DOHH2 (cell line): ENCODE data around the gene SP9.

ENCODE experiments used
- H3F3A ChIP-seq: fragments of 200-600 bp; sonication (generic), shearing (Covaris generic); 2 replicates; pipeline ENCODE4 v1.6.0; 2016; ENCODE audit warnings: antibody characterized with exemption, mild to moderate bottlenecking; ENCODE audit not compliant: control insufficient read depth, insufficient read depth
- H3K27ac ChIP-seq: fragments of 200-600 bp; sonication (generic); 2 replicates; pipeline ENCODE4 v1.5.1; 2014; ENCODE audit warnings: low read depth, mild to moderate bottlenecking, low read length, moderate library complexity
- H3K27me3 ChIP-seq: fragments of 200-600 bp; sonication (generic); 2 replicates; pipeline ENCODE4 v1.6.1; 2014; ENCODE audit warnings: mild to moderate bottlenecking, low read length, mixed read lengths; ENCODE audit not compliant: control insufficient read depth
- H3K36me3 ChIP-seq: fragments of 200-600 bp; sonication (generic); 2 replicates; pipeline ENCODE4 v1.6.1; 2014; ENCODE audit warnings: mild to moderate bottlenecking, low read length, moderate library complexity, mixed read lengths; ENCODE audit not compliant: control insufficient read depth
- H3K4me1 ChIP-seq: fragments of 200-600 bp; sonication (generic); 2 replicates; pipeline ENCODE4 v1.6.1; 2014; ENCODE audit warnings: mild to moderate bottlenecking, low read length, mixed read lengths; ENCODE audit not compliant: control insufficient read depth
- H3K4me2 ChIP-seq: fragments of 200-600 bp; sonication (generic); 2 replicates; pipeline ENCODE4 v1.6.0; 2014; ENCODE audit warnings: mild to moderate bottlenecking, low read length, moderate library complexity
- H3K4me3 ChIP-seq: fragments of 200-600 bp; sonication (generic); 2 replicates; pipeline ENCODE4 v1.5.1; 2014; ENCODE audit warnings: mild to moderate bottlenecking, low read length, mixed read lengths
- H3K79me2 ChIP-seq: fragments of 200-600 bp; sonication (generic); 2 replicates; pipeline ENCODE4 v1.6.1; 2014; ENCODE audit warnings: mild to moderate bottlenecking, low read length, mixed read lengths; ENCODE audit not compliant: control insufficient read depth
- H3K9me2 ChIP-seq: fragments of 200-600 bp; sonication (generic); replicated peaks from 2 replicates; pipeline ENCODE4 v1.6.1; 2014; ENCODE audit warnings: mild to moderate bottlenecking, low read length, mixed read lengths; ENCODE audit not compliant: control insufficient read depth
- H3K9me3 ChIP-seq: fragments of 200-600 bp; sonication (generic); 2 replicates; pipeline ENCODE4 v1.6.1; 2014; ENCODE audit warnings: antibody characterized with exemption, low read length, mixed read lengths; ENCODE audit not compliant: control insufficient read depth, insufficient read depth
- H4K20me1 ChIP-seq: fragments of 200-600 bp; sonication (generic); 2 replicates; pipeline ENCODE4 v1.6.0; 2014; ENCODE audit warnings: low read depth, mild to moderate bottlenecking, antibody characterized with exemption, low read length, moderate library complexity; ENCODE audit not compliant: control insufficient read depth, insufficient read depth
- EZH2phosphoT487 ChIP-seq: fragments of 200-600 bp; sonication (generic); IDR thresholded peaks from 2 replicates; pipeline ENCODE4 v1.6.1; 2017; ENCODE audit warnings: borderline replicate concordance, mild to moderate bottlenecking, antibody characterized with exemption, low read length, moderate library complexity, mixed read lengths
- TF ChIP-seq, protein P1 (sequence below): fragments of 200-600 bp; sonication (generic); IDR thresholded peaks from one replicate; pipeline ENCODE4 v1.5.1; 2014; ENCODE audit warnings: antibody characterized with exemption, mild to moderate bottlenecking, low read depth, low read length; ENCODE audit not compliant: poor library complexity, severe bottlenecking

SP9 gene

DNA sequence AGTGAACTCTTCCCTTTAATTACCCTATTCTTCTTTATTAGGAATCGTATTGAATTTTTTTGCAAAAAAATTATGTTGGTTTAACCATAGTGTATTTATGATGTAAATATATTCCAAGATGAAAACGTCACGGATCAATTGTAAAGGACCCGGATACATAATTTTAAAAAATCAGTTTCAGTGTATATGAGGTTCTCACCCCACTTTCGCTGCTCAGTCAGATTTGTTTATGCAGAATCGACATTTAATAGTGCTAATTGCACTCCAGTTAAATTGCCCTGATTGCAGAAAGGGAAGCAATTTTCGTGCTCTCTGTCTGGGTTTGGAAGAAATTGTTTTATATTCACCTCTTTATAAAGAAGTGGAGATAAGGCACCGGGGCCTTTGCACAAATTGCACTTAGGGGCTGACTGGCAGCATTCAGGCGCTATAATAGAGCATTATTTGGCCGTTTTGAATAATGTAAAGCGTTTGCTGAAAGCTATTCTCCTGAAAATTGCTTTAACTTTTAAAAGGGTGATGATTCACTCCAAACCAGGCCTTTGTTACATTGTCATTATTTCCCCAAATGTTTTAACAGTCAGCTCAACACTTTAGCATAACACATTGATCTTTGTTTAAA lies 3.0 kb upstream of the SP9 start:
- H4K20me1 ChIP-seq, result no peaks in the 10 kb centered on the region
- no peaks in the 10 kb centered on the region for H3K9me3 ChIP-seq
- H3K4me1 ChIP-seq, result peaks cover 32% of the 10 kb centered on the region
- peak overlapping the region; percentile 52; the same call in 1 of the 2 replicates for H3K4me2 ChIP-seq
- peaks cover 6% of the 10 kb centered on the region for H3F3A ChIP-seq
- no peaks in the 10 kb centered on the region for H3K36me3 ChIP-seq
- TF ChIP-seq, protein P1, sequence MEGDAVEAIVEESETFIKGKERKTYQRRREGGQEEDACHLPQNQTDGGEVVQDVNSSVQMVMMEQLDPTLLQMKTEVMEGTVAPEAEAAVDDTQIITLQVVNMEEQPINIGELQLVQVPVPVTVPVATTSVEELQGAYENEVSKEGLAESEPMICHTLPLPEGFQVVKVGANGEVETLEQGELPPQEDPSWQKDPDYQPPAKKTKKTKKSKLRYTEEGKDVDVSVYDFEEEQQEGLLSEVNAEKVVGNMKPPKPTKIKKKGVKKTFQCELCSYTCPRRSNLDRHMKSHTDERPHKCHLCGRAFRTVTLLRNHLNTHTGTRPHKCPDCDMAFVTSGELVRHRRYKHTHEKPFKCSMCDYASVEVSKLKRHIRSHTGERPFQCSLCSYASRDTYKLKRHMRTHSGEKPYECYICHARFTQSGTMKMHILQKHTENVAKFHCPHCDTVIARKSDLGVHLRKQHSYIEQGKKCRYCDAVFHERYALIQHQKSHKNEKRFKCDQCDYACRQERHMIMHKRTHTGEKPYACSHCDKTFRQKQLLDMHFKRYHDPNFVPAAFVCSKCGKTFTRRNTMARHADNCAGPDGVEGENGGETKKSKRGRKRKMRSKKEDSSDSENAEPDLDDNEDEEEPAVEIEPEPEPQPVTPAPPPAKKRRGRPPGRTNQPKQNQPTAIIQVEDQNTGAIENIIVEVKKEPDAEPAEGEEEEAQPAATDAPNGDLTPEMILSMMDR, result no peak
- TF ChIP-seq EZH2phosphoT487, result no peak
- H3K27ac ChIP-seq, result no peak overlapping the region
- peaks cover 82% of the 10 kb centered on the region for H3K27me3 ChIP-seq
- no peaks in the 10 kb centered on the region for H3K9me2 ChIP-seq
- peak overlapping the region; percentile 40 for H3K4me3 ChIP-seq
- H3K79me2 ChIP-seq, result no peaks in the 10 kb centered on the region

- Histone ChIP-seq H3K79me2 (no peaks in the 10 kb centered on the region), H3F3A (peaks cover 6% of the 10 kb centered on the region), H3K27ac (no peak overlapping the region), H3K9me2 (no peaks in the 10 kb centered on the region), H3K36me3 (no peaks in the 10 kb centered on the region), H3K27me3 (peaks cover 79% of the 10 kb centered on the region), H3K4me3 (peak overlapping the region; percentile 40), H4K20me1 (no peaks in the 10 kb centered on the region), H3K4me2 (peak overlapping the region; percentile 52), H3K9me3 (no peaks in the 10 kb centered on the region), H3K4me1 (peaks cover 28% of the 10 kb centered on the region)
- TF ChIP-seq, protein P1, result peak; percentile 12
- no peak; the same call in 1 of the 2 replicates for TF ChIP-seq EZH2phosphoT487
Observed at GRCh38 chr2:174332217-174332963, 2.4 kb upstream of the SP9 start.

GRCh38 chr2:174333017-174333371 lies 1.8 kb upstream of the SP9 start:
- H3K79me2 ChIP-seq, result no peaks in the 10 kb centered on the region
- TF ChIP-seq, protein P1, result no peak
- TF ChIP-seq EZH2phosphoT487, result no peak
- H3K27ac ChIP-seq, result no peak overlapping the region
- peak overlapping the region; percentile 52 for H3K4me2 ChIP-seq
- H3K9me2 ChIP-seq, result no peaks in the 10 kb centered on the region
- peak overlapping the region; percentile 40 for H3K4me3 ChIP-seq
- peaks cover 9% of the 10 kb centered on the region for H3F3A ChIP-seq
- H3K36me3 ChIP-seq, result no peaks in the 10 kb centered on the region
- no peaks in the 10 kb centered on the region for H4K20me1 ChIP-seq
- H3K4me1 ChIP-seq, result peaks cover 28% of the 10 kb centered on the region
- peaks cover 79% of the 10 kb centered on the region for H3K27me3 ChIP-seq
- no peaks in the 10 kb centered on the region for H3K9me3 ChIP-seq
